Nasal cavity respiratory epithelium epithelial cell of viscerocranial mucosa (primary cell): Measurements from ENCODE around the gene B4GALT7. TPM values are rescaled to one million over a fixed set of nuclear protein-coding genes. Genes with fewer than 3 reads are reported as not detected.

Experiments used
- total RNA-seq: library from RNA; depleted of rRNA; stranded (reverse); fragments of >200 nt; gene quantifications from 2 replicates; pipeline ENCODE4 v1.2.3, GENCODE V29; 2014

B4GALT7 gene, protein sequence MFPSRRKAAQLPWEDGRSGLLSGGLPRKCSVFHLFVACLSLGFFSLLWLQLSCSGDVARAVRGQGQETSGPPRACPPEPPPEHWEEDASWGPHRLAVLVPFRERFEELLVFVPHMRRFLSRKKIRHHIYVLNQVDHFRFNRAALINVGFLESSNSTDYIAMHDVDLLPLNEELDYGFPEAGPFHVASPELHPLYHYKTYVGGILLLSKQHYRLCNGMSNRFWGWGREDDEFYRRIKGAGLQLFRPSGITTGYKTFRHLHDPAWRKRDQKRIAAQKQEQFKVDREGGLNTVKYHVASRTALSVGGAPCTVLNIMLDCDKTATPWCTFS
- total RNA-seq: 37.0 and 42.0 TPM in 2 replicates

DNA sequence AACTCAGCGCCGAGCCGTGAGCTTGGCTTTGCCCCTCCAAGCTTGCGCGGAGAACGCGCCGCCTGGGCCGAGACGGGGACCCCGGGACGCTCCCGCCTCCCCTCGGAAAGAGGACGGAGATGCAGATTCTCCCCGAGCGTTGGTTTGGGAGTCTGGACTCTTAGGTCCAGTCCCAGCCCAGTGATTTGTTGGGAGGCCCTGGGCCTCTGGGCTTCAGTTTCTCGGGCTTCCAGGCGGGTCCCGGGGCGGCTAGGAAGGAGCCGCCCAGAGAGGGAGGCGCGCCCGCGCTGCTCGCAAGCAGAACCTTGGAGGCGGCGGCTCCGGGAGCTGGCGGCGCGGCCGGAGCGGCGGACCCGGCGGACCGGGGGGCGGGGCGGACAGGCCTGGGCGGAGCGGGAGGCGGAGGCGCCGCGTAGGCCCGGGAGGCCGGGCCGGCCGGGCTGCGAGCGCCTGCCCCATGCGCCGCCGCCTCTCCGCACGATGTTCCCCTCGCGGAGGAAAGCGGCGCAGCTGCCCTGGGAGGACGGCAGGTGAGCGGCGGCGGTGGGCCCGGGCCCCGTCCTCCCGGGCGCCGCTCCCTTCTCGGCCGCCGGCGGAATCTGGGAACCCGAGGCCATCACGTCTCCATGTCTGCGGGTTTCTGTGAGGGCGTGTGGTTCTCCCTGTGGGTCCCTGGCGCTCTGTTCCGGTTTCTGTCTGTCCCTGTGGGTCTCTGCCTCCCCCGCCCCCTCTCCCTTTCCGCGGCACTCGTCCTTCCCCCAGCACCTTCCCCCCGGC is at the start of gene B4GALT7:
Gene B4GALT7, plus strand, starts transcription at position 402 of the 777 bp plus-strand sequence. Its CDS starts 79 bp downstream, at position 481.

DNA sequence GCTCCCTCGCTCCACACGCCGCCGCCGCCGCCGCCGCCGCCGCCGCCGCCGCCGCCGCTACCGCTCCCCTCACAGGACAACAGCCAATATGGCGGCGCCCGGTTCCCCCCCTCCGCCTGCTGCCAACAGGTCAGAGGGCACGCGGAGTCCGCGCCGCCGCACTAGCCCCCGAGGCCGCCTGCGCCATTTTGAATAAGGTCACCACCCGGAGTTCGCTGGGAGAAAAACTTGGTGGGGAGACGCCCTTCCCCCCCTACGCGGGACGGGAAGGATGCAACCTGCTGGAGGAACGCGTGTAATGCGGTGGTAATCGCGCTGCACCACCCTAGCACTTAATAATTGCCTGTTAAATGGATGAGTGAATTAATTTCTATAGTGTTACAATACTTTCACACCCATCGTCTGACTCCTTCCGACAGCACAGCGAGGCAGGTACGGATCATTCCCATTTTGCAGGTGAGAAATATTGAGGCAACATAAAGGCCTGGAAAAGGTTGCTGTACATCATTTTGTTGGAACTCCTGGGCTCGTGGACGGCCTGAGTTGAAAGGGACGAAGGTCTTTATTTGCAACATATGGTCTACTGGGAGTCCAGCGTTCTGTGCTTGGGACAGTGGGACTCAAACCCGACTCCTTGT is 45.3 kb upstream of the B4GALT7 start, which contains the start of gene FAM193B:
Gene FAM193B, minus strand, starts transcription at position 90 of the 638 bp plus-strand sequence. CDS start 105 bp downstream, outside the sequence.

DNA sequence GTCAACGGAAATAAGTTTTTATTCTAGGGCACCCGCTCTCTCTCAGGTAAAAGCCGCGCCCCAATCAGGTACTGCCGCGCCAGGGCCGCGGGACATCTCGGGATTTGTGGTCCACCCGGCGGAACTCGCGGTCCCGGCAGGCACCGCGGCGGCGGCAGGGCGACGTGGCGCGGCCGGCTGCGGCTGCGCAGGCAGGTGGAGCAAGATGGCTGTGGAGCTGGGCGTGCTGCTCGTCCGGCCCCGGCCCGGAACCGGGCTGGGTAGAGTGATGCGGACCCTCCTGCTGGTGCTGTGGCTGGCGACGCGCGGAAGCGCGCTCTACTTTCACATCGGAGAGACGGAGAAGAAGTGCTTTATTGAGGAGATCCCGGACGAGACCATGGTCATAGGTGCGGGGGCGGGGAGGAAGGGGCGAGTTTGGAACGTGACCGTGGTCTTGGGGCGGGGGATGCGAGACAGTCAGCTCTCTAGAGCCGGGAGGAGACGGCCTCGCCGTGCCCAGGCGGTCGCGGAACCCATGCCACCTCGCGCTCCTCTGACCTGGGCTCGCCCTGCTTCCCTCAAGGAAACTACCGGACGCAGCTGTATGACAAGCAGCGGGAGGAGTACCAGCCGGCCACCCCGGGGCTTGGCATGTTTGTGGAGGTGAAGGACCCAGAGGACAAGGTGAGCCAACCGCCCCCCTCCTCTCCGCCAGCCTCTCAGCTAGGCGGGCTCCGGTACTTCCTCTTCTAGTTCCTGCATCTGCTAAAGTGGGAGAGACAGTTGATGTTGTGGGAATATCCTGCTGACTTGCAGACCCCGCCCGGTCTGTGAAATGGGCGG is 7.7 kb upstream of the B4GALT7 start, which contains the start of gene TMED9:
Gene TMED9, plus strand, starts transcription at position 194 of the 825 bp plus-strand sequence. Its CDS starts 12 bp downstream, at position 206.

Other genes with a start within 250 kb of the B4GALT7 start
- gene LMAN2, start 248.5 kb upstream of the B4GALT7 start, total RNA-seq: 253 and 357 TPM in 2 replicates
- 3.8 and 12.5 TPM in 2 replicates for gene RGS14, start 242.2 kb upstream of the B4GALT7 start, total RNA-seq
- 0.14 TPM in 1 of 2 replicates, not detected in the other for gene SLC34A1, start 215.7 kb upstream of the B4GALT7 start, total RNA-seq
- gene PFN3, start 199.5 kb upstream of the B4GALT7 start, total RNA-seq: not detected in 2 replicates
- gene F12, start 190.6 kb upstream of the B4GALT7 start, total RNA-seq: 4.4 and 9.8 TPM in 2 replicates
- 38.6 and 44.3 TPM in 2 replicates for gene GRK6, start 173.5 kb upstream of the B4GALT7 start, total RNA-seq
- 3.1 and 4.8 TPM in 2 replicates for gene PRR7, start 153.3 kb upstream of the B4GALT7 start, total RNA-seq
- 59.8 and 140 TPM in 2 replicates for gene DBN1, start 126.5 kb upstream of the B4GALT7 start, total RNA-seq
- gene PDLIM7, start 102.5 kb upstream of the B4GALT7 start, total RNA-seq: 33.2 and 91.4 TPM in 2 replicates
- 0.68 and 7.6 TPM in 2 replicates for gene DOK3, start 90.3 kb upstream of the B4GALT7 start, total RNA-seq
- gene DDX41, start 83.2 kb upstream of the B4GALT7 start, total RNA-seq: 96.0 and 120 TPM in 2 replicates
- 10.9 and 19.2 TPM in 2 replicates for gene FAM193B, start 45.6 kb upstream of the B4GALT7 start, total RNA-seq
- 183 and 198 TPM in 2 replicates for gene TMED9, start 7.9 kb upstream of the B4GALT7 start, total RNA-seq
- gene FAM153A, start 182.8 kb downstream of the B4GALT7 start, total RNA-seq: under 0.01 and 1.6 TPM in 2 replicates